SK-N-SH (cell line): Measurements from ENCODE around the gene ACYP2. TPM values are rescaled to one million over a fixed set of nuclear protein-coding genes. Genes with fewer than 3 reads are reported as not detected.

Experiments used
- CTCF ChIA-PET: fragments of 300-600, 350-600 bp; formaldehyde crosslinking; extraction: SDS; loops from one replicate; lab custom pipeline; 2021; lab: Yijun Ruan, JAX
- POLR2A ChIA-PET: fragments of 350-600 bp; sonication (Branson Sonifier 250); formaldehyde crosslinking; extraction: SDS; loops from one replicate; lab custom pipeline; 2020; ENCODE audit warnings: antibody characterized with exemption, inconsistent platforms; lab: Yijun Ruan, JAX
- DNase-seq: peaks from one replicate; pipeline ENCODE4 v3.0.0; 2012
- H2AFZ ChIP-seq: fragments of 200-600 bp; sonication (generic); 2 replicates; pipeline ENCODE4 v1.8.1; 2016; ENCODE audit warnings: antibody characterized with exemption, mild to moderate bottlenecking, low read depth
- H3F3A ChIP-seq: fragments of 200-600 bp; sonication (generic); replicated peaks from 2 replicates; pipeline ENCODE3; 2016; ENCODE audit warnings: antibody characterized with exemption, mild to moderate bottlenecking; ENCODE audit not compliant: insufficient read depth
- H3K27ac ChIP-seq, 2 experiments: fragments of 200-500 bp in 1 of 2; fragments of 200-600 bp in 1 of 2; sonication (Bioruptor generic) in 1 of 2; sonication (generic), shearing (Covaris generic) in 1 of 2; 2 replicates each; pipeline versions ENCODE4 v1.5.1 to v1.6.1; 2014 to 2016; ENCODE audit warnings: low read depth in 2 of 2, inconsistent platforms in 1 of 2, low read length in 1 of 2, mild to moderate bottlenecking in 1 of 2, mixed read lengths in 1 of 2
- H3K27me3 ChIP-seq: fragments of 200-600 bp; sonication (generic), shearing (Covaris generic); 2 replicates; pipeline ENCODE4 v1.6.1; 2016; ENCODE audit warnings: mixed run types; ENCODE audit not compliant: insufficient read depth
- H3K36me3 ChIP-seq, 2 experiments: fragments of 200-500 bp in 1 of 2; fragments of 200-600 bp in 1 of 2; sonication (Bioruptor generic) in 1 of 2; sonication (generic) in 1 of 2; replicated peaks in 1 of 2; 2 replicates each; pipeline versions ENCODE3 to v1.5.1; 2014 to 2016; ENCODE audit warnings: low read length in 1 of 2, mild to moderate bottlenecking in 1 of 2; ENCODE audit not compliant: insufficient read depth in 2 of 2, control insufficient read depth in 1 of 2
- H3K4me1 ChIP-seq, 2 experiments: fragments of 200-500 bp in 1 of 2; fragments of 200-600 bp in 1 of 2; sonication (Bioruptor generic) in 1 of 2; sonication (generic), shearing (Covaris generic) in 1 of 2; 2 replicates each; pipeline versions ENCODE4 v1.5.1 to v1.6.1; 2014 to 2016; ENCODE audit warnings: low read depth in 1 of 2, low read length in 1 of 2, mixed run types in 1 of 2; ENCODE audit not compliant: insufficient read depth in 2 of 2, control insufficient read depth in 1 of 2
- H3K4me2 ChIP-seq: fragments of 200-600 bp; sonication (generic), shearing (Covaris generic); 2 replicates; pipeline ENCODE4 v1.6.1; 2017; ENCODE audit warnings: mixed run types
- H3K4me3 ChIP-seq, 2 experiments: fragments of 200-500 bp in 1 of 2; fragments of 200-600 bp in 1 of 2; sonication (Bioruptor generic) in 1 of 2; sonication (generic), shearing (Covaris generic) in 1 of 2; 2 replicates each; pipeline versions ENCODE4 v1.5.1 to v1.8.1; 2014 to 2016; ENCODE audit warnings: low read depth in 2 of 2, inconsistent platforms in 1 of 2, low read length in 1 of 2, mild to moderate bottlenecking in 1 of 2, mixed read lengths in 1 of 2, moderate library complexity in 1 of 2
- H3K79me2 ChIP-seq: fragments of 200-600 bp; sonication (generic); 2 replicates; pipeline ENCODE4 v1.8.1; 2017; ENCODE audit warnings: mild to moderate bottlenecking; ENCODE audit not compliant: insufficient read depth
- H3K9ac ChIP-seq: fragments of 200-600 bp; sonication (generic); 2 replicates; pipeline ENCODE4 v1.6.1; 2017; ENCODE audit warnings: mixed run types
- H3K9me2 ChIP-seq: fragments of 200-600 bp; sonication (generic); 2 replicates; pipeline ENCODE4 v1.6.1; 2017; ENCODE audit warnings: mixed run types
- H3K9me3 ChIP-seq: fragments of 200-600 bp; sonication (generic); 2 replicates; pipeline ENCODE4 v1.6.1; 2017; ENCODE audit warnings: mixed run types, mild to moderate bottlenecking, moderate library complexity
- H4K20me1 ChIP-seq: fragments of 200-600 bp; sonication (generic); 2 replicates; pipeline ENCODE4 v1.6.1; 2017; ENCODE audit warnings: mild to moderate bottlenecking, mixed run types; ENCODE audit not compliant: insufficient read depth
- CTCF ChIP-seq: fragments of 200-600 bp; sonication (generic); IDR thresholded peaks from 2 replicates; pipeline ENCODE4 v1.6.1; 2017; ENCODE audit warnings: antibody characterized with exemption, mild to moderate bottlenecking, moderate library complexity
- EZH2phosphoT487 ChIP-seq: fragments of 200-600 bp; sonication (generic); IDR thresholded peaks from 2 replicates; pipeline ENCODE4 v1.6.1; 2017; ENCODE audit warnings: low read depth, mixed run types, mild to moderate bottlenecking, antibody characterized with exemption, moderate library complexity, borderline replicate concordance
- FOSL2 ChIP-seq: IDR thresholded peaks from 2 replicates; pipeline ENCODE4 v1.4.0; 2012; ENCODE audit warnings: low read depth, mild to moderate bottlenecking, moderate library complexity, borderline replicate concordance
- GABPA ChIP-seq: IDR thresholded peaks from 2 replicates; pipeline ENCODE4 v1.4.0; 2012; ENCODE audit warnings: low read depth, mild to moderate bottlenecking
- GATA2 ChIP-seq: sonication (generic); formaldehyde crosslinking; IDR thresholded peaks from 2 replicates; pipeline ENCODE4 v1.5.0; 2020; ENCODE audit warnings: mild to moderate bottlenecking, missing genetic modification reagents
- IRF3 ChIP-seq: fragments of 150-350 bp; IDR thresholded peaks from 2 replicates; pipeline ENCODE4 v1.6.1; 2016; ENCODE audit warnings: mild to moderate bottlenecking, low read depth, low read length
- JUND ChIP-seq: IDR thresholded peaks from 2 replicates; pipeline ENCODE4 v1.4.0; 2012
- MXI1 ChIP-seq: IDR thresholded peaks from 2 replicates; pipeline ENCODE4 v1.6.1; 2012; ENCODE audit warnings: mild to moderate bottlenecking, low read depth, low read length, improper control_type of control experiment
- NRF1 ChIP-seq: IDR thresholded peaks from 2 replicates; pipeline ENCODE4 v1.6.1; 2012; ENCODE audit warnings: low read depth, mild to moderate bottlenecking, low read length
- RCOR1 ChIP-seq: fragments of 150-350 bp; IDR thresholded peaks from 2 replicates; pipeline ENCODE4 v1.6.1; 2017; ENCODE audit warnings: antibody characterized with exemption, low read length
- REST ChIP-seq: IDR thresholded peaks from 2 replicates; pipeline ENCODE4 v1.6.1; 2012; ENCODE audit warnings: mild to moderate bottlenecking, low read depth, low read length, moderate library complexity
- SIN3A ChIP-seq: IDR thresholded peaks from 2 replicates; pipeline ENCODE4 v1.6.1; 2012; ENCODE audit warnings: low read depth, mild to moderate bottlenecking, low read length, moderate library complexity, borderline replicate concordance
- TAF1 ChIP-seq: IDR thresholded peaks from 2 replicates; pipeline ENCODE4 v1.6.1; 2012; ENCODE audit warnings: low read depth, mild to moderate bottlenecking, low read length, moderate library complexity, borderline replicate concordance
- WGBS: methylation state at CpG from one replicate; pipeline ENCODE4 v1.1.6; 2017; ENCODE audit warnings: low lambda C conversion rate; 5-methylcytosine and 5-hydroxymethylcytosine counted together
- polyA plus RNA-seq, 3 experiments: library from polyadenylated mRNA; depleted of rRNA; stranded (reverse); fragments of >200 nt; gene quantifications; 2 replicates each; pipeline ENCODE4 v1.2.3, GENCODE V29; 2012

Gene ACYP2
- polyA plus RNA-seq, 1 of the 3 experiments (the other 2 are of a cell fraction): 8.8 TPM

GRCh38 chr2:54076586-54076985, 38.8 kb upstream of the ACYP2 start (continued):
- no peak for TF ChIP-seq REST
- no peak for TF ChIP-seq FOSL2
- no peak for TF ChIP-seq MXI1

GRCh38 chr2:54077088-54077900, 38.1 kb upstream of the ACYP2 start:
- ChIA-PET POLR2A (no interaction called here), CTCF (interaction anchor here (0.8 kb wide), 1 partner anchor 28 kb away, joined by 4 read pairs; no protein-coding TSS in a partner anchor)
- Histone ChIP-seq H3F3A (no peaks in the 10 kb centered on the region), H3K79me2 (no peaks in the 10 kb centered on the region), H3K4me1 (no peaks in the 10 kb centered on the region), H3K36me3 (no peaks in the 10 kb centered on the region), H3K9me2 (no peaks in the 10 kb centered on the region), H4K20me1 (no peaks in the 10 kb centered on the region), H3K27me3 (no peaks in the 10 kb centered on the region), H3K27ac (no peak overlapping the region), H3K4me3 (no peak overlapping the region), H3K9ac (no peak overlapping the region), H3K4me2 (no peak overlapping the region), H3K9me3 (no peaks in the 10 kb centered on the region), H2AFZ (no peak overlapping the region)
- no peak for DNase-seq
- TF ChIP-seq SIN3A (no peak), EZH2phosphoT487 (no peak), FOSL2 (no peak), GABPA (no peak)
- 92% methylated on average over 2 of the region's 2 CpGs for WGBS

GRCh38 chr2:54079331-54079730, 36.1 kb upstream of the ACYP2 start:
- Histone ChIP-seq H3K9me2 (no peaks in the 10 kb centered on the region), H3K4me3 (no peak overlapping the region), H3K9ac (no peak overlapping the region), H3K36me3 (no peaks in the 10 kb centered on the region), H3K4me1 (no peaks in the 10 kb centered on the region), H3K4me2 (no peak overlapping the region), H3K9me3 (no peaks in the 10 kb centered on the region), H3K79me2 (no peaks in the 10 kb centered on the region), H3F3A (no peaks in the 10 kb centered on the region), H3K27ac (no peak overlapping the region), H3K27me3 (no peaks in the 10 kb centered on the region), H4K20me1 (no peaks in the 10 kb centered on the region), H2AFZ (no peak overlapping the region)
- POLR2A ChIA-PET: no interaction called here
- WGBS: 78% methylated on average over 2 of the region's 2 CpGs
- CTCF ChIA-PET: interaction anchor here (0.6 kb wide), 1 partner anchor 625 kb away, joined by 3 read pairs; no protein-coding TSS in a partner anchor
- no peak for DNase-seq
- TF ChIP-seq REST (no peak), NRF1 (no peak), TAF1 (no peak), JUND (no peak), FOSL2 (no peak), IRF3 (no peak), RCOR1 (no peak), CTCF (no peak), GATA2 (CRISPR knock-in tag) (no peak)
